Retina (tissue), 1 donor: ENCODE data around the gene C11orf58.
A peak's percentile ranks its signal among the peaks of the same experiment; 100 is the strongest.

Experiments used
- DNase-seq: peaks from one replicate; pipeline ENCODE4 v3.0.0-alpha.2; 2016

C11orf58 gene

DNA sequence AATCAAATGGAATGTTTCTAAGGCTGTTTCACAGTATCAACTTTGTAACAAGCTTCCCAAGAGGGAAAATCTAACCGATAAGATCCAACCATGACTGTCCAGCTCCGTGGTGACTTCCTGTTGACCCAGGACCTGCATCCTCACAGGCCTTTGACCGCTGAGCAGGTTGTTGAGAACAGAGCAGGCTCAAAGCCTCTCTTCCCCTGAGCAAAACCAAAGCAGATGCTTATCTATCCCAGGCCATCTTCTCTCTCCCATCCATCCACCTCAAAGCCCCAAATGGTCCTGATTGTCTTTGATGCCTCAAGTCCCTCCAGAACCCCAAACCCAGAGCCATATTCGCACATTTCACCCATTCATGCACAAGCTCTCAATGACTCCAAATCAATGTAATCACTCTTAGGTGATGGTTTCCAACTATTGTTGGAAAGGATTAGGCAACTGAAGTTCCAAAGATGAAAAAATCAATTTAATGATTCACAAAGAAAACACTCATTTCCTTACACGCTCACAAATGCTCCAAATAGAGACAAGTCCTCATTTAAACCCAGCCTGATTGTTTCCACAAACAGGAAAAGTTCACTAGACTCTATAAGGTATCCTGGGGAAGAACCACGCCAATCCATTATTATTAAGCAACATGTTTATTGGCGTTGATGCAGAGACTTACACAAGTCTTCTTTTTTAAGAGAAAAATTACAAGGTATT is 48.7 kb downstream of the C11orf58 start:
- no peak for DNase-seq

DNA sequence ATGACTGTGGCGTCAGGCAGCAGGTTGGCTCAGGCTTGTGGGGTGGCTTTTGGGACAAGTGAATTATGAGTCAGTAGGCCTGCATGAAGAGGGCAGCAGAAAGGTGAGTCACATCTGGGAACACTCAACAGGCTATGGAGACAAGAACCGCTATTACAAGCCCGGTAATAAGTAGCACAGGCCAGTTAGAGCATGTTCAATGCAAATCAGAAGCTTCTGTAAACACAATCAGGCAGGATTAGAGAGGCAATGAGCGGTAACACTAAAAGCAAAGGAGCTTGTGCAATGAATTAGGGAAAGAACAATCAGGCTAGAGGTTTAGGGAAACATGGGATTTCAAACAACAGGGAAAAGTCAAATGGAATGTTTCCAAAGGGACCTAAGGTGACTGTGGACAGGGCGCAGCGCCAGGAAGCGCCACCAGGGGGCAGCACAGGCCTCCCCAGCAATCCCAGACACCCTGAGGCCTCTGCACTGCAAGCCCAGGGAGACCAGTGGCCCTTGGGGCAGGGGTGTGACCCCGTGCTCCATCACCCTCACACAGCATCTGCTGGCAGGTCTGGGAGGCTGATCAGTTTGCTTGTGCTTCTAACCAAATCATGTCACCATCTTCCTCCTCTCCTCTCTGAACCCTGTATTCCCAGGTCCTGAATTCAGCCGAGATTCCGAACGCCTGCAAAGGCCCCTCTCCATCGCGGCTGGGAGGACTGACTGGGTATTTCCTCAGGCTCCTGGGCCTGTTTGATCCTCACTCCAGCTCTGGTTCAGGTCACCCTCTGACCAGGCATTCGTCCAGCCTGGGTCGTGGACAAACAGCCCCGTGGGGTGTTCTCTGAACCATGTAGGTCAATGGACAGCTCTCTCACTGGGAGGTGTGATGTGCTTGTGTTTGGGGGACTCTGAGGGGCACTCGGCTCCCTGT is 50.0 kb downstream of the C11orf58 start:
- DNase-seq, result peak; percentile 82

DNA sequence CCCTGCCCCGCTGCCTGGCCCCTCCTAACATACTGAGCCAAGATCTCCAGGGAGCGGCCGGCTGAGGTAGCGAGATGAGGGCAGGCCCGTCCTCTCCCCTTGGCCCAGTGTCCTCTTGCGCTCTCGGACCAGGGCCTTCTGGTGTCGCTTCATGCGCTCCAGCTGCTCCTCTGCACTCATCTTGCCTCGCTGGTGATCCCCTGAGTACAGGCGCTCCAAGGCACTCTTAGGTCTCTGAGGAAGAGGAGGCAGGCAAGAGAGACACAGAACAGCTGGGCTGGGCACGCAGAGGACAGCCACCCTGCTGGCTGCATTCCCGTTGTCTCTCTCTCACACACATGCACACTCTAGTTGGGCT is 50.6 kb downstream of the C11orf58 start:
- DNase-seq, result no peak

DNA sequence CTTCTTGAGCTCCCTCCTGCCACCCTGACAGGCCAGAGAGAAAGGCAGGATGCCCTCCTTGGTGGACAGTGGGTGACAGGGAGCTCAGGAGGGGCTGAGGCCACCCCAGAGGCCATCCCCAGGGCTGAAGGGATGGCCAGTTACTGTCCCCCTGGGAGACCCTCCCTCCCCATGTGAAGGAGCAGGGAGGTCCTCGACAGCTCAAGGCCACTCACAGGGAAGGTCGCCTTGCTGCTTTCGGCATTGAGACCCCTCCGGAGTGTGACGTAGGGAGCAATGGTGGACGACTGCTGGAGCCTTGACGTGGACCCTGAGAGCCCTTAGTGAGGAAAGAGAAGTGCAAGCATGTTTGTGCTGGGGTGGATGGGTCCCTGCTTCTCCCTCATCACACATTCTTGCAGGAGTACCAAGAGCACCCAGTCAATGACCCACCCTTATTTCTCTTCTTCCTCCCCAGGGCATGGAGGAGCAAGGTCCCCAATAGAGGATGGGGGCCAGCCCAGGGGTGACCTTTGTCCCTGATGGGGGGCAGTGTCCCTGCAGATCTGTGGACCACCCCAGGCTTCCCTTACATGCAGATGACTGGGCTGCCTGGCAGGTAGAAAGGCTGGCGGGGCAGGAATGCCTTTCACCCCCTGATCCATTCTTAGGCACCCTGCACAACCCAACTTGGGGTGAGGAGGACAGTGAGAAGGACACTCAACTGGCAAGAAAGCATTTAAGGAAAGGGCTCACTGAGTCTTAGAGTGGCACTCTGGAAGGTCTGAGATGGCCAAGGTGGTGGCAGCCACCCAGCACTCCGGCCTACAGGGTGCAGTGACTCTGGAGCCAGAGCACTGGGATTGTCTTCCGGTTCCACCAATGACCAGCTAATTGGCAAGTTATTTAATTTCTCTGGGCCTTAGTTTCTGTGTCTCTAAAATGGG is 51.4 kb downstream of the C11orf58 start:
- DNase-seq, result no peak

DNA sequence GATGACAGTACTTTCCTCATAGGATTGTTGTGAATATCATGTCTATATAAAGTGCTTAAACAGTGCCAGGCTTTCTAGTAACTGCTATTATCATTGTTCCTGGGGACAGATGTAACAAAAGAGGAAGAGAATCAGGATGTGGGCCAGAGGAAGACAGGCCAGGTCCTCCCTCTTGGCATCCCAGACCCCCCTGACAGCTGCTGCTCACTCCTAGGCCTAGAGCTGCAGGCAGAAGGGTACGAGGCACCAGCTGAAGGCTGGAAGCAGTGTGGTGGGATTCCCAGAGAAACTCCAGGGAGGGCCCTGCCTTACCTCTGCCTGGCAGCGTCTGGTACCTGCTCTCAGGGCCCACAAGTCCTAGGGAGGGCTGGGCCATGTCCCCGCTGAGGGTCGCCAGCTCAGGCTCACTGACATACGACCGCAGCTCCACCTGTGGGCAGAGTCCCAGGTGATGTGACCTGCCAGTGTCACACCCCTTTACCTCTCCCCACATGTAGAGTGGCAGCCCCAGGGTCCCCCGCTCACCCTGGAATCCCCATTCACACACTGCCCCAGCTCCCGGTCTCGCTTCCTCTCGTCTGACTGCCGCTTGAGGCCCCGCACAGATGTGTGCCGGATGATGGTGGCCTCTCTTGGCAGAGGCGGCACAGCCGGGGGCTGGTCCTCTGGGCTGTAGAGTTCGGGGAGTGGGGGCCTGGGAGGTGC is 52.2 kb downstream of the C11orf58 start:
- no peak for DNase-seq

DNA sequence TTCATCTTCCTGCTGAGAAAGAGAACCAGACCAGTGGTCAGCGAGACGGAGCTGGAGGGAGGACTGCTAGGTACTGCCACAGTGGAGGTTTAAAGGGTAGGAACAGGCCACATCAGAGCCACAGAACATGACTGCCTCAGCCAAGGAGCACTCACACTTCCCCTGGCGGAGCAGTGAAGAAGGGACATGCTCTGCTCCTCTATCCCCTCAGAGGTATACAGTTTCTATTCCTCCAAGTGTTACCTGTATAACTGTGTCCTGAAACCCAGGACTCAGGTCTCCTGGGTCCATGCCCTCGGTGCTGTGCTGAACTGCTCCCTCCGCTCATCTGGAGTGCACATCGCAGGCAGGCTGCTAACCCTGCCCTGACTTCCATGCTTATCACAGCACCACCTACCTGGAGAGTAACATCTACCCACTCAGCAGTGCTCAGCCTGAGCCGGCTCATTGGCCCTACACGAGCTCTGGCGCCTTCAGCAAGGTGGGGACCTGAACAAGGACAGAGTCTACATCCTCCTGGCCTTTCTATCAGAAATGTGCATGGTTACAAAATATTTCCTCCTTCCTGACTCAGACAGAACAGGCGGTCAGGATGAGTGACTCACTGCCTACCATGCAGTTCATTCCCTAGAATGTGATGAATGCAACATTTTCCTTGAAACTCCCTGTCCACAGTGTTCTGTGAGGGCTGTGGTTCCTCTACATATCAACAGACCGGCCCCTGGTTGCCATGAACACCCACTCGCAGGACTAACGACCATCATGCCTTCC is 52.9 kb downstream of the C11orf58 start:
- DNase-seq, result no peak

DNA sequence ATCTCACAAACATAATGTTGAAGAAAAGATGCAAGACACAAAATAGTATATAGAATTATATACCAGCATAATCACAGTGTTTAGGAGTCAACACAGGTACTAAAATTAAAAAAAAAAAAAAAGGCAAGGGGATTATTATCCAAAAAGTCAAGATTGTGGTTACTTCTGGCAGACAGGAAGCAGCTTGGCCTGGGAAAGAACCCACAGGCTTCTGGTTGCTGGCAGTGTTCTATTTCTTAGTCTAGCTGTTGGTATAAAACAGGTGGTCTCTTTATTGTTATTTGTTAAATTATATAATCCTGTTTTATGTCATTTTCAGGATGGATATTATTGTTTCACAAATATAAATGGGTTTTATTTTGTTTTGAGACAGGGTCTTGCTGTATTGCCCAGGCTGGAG is 54.0 kb downstream of the C11orf58 start:
- DNase-seq, result no peak

DNA sequence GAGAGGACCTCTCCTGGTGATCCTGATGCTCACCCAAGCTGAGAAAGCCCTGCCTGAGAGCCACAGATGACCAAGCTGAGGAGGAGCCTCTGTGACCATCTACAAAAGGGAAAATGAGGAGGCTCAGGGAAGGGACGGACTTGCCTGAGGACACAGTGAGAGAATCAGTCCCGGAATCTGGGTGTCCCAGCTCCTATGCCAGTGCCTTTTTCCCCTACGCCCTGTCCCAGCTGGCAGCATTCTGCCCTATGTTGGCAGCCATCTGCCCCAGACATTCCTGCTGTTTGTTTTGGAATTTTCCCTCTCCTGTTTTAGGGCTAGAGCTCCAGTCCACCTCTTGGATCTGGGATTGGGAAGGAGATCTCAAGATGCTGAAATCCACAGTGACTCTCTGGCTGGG is 54.6 kb downstream of the C11orf58 start:
- no peak for DNase-seq

DNA sequence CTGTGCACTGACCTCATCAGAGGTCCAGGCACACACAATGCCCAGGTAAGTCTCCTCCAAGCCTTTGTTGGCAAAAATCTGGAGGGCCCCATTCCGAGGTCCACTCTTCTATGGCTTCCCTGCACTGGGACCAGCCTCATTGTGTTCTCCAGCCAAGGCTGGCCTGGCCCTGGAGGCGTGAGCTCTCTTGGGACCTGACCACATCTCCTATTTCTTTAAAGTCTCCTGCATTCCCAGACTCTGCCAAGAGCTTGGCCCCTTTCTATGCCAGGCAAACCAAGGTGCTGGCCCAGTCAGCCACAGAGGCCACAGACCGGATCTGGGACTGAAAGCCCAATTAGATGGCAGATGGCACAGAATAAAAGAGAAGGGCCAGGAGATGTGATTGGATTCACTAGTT is 55.1 kb downstream of the C11orf58 start:
- no peak for DNase-seq

DNA sequence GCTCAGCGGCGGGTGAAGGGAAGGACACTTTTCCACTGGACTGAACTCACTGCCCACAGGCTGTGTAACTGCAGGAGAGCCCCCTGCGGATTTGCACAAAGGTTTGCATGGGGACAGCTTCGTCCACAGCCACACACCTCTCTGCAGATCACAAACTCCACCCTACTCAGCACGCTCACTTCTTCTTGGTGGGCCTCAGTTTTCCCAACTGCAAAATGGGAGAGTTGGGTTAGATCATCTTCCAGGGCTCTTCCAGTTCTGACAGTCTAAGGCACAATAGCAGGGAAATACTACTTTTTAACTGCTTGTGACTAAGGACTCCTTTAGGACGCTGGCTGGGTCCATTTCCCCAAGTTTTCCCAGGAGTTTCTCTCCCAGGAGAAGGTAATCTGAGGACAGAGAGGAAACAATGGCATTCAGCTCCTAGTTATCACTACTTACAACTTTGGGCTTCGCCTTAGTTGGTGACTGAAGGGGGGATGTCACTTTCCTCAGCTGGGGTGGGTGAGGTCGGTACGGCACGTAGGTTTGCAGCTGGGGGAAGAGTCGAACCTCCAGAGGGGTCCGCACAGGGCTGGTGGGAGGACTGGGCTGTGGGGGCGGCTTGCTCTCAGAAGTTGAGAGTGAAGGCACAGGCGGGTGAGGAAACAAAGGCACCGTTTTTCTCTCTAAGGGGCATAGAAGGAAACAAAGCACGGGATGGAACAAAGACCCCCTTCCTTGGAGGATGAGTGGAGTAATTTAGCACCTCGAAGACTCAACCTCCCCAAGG is 55.8 kb downstream of the C11orf58 start:
- no peak for DNase-seq

DNA sequence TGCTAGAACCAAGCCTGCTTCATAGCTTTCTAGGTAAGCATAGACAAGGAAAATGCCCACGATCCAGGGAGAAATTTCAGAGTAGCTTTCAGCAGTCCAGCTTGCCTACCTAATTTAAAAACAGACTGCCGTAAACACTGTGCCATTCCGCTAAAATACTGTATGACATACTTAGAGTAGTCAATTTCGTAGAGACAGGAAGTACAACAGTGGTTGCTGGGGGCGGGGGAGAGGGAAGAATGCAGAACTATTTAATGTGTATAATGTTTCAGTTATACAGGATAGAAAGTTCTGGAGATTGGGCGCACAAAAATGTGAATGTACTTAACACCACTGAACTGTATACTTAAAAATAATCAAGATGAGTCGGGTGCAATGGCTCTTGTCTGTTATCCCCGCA is 56.7 kb downstream of the C11orf58 start:
- no peak for DNase-seq

DNA sequence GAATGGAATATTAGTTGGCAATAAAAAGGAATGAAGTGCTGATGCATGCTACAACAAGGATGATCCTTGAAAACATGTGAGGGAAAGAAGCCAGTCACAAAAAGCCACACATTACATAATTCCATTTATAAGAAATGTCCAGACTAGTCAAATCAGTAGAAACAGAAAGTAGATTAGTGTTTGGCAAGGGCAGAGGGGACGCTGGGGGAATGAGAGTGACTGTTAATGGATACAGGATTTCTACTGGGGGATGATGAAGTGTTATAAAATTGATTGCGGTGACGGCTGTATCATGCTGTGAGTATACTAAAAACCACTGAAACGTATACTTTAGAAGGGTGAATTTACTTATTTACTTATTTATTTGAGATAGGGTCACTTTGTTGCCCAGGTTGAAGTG is 57.9 kb downstream of the C11orf58 start:
- no peak for DNase-seq

DNA sequence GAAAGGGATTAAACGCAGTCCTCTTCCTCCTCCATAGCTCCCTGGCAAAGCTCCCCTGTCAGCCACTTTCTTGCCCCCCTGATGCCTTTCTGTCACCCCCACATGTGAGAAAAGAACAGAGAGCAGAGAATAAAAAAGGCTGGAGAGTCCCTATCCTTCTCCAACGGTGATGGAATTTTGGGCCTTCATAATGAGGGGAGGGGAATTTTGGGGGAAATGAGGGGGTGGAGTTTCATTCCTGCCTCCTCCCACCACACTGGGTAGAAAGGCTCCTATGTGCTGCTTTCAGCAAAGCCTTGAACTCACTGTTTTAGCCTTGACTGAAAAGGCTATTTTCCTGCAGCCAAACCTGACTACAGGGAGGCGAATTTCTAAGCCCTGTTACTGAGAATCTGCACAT is 59.3 kb downstream of the C11orf58 start:
- DNase-seq, result no peak

DNA sequence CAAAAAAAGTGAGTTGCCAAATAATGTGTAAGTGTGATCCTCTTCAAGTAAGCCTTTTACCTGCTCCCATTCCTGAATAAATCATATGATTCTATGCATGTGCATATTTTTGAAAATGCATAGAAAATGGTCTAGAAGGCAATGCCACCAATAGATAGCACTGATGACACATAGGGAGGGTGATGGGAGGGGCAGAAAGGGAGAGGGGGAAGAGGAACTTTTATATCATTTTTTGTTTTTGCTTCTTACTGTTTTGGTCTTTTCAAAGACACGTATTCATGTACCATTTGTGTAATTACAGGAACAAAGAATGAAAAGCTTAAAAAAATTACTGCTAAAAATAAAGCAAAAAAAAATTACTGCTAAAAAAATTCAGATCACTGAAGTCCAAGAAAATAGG is 60.8 kb downstream of the C11orf58 start:
- no peak for DNase-seq

DNA sequence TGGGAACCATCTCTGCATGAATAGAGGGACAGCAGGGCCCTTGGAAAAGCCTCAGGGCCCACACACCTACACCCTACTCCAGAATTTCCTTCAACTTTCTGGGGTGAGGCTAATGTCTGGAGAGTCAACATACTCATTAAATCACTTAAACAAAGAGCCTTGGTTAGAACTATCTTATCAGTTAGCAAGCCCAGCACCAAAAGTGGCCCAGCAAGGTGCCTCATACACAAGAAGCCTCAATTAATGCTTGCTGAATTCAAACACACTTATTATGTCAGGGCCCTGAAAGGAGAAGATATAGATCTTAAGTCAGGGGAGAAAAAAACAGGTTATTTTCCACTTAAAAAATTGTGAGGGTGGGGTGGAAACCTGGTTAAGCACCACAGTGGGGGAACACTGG is 61.4 kb downstream of the C11orf58 start:
- DNase-seq, result no peak

DNA sequence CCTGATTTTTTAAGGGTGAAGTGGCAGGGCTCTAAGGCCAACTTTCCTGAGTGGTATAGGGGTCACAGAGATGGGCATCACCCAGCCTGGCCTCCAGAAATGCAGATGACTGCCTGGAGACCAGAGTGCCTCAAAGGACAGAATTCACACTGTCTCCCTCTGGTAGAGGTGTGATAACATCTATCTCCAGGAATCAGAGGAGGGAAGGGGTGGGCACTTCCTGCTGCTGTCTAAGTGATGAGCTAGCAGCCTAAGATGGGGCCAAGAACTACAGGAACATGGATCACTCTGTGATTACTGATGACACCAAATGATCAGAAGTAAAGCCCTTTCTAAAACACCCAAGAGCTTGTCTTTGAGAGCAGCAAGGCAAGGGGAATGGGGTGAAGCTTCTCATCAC is 61.9 kb downstream of the C11orf58 start:
- DNase-seq, result no peak

DNA sequence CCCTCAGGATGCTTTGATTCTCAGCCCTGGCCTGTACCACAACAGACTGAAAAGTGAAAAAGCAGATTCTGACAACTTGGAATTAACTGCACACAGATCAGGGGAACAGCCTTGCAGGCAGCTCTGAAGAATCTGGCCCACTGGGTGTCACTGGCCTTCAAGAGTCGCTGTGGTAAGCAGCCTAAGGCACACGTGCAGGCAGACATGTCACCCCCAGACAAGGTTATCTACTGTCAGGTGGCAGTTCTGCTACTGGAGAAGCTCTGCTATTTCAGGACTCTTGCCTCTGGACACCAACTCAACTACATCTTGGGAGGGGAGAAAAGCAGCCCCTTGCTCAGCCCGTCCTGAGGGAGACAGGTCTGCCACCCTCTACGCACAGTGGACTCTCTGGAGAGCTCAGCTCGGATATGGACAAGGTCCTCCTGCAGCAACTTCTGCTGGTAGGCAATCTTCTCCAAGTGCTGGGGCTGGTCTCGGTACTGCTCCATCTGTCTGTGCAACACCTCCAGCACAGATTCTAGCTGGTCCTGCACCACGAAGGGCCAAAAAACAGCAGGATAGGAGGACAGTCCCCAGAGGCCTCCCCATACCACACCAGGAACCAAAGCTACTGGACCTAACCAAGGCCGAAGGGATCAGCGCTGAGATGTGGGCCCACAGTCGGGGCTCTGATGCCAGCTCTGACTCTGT is 63.0 kb downstream of the C11orf58 start:
- no peak for DNase-seq

DNA sequence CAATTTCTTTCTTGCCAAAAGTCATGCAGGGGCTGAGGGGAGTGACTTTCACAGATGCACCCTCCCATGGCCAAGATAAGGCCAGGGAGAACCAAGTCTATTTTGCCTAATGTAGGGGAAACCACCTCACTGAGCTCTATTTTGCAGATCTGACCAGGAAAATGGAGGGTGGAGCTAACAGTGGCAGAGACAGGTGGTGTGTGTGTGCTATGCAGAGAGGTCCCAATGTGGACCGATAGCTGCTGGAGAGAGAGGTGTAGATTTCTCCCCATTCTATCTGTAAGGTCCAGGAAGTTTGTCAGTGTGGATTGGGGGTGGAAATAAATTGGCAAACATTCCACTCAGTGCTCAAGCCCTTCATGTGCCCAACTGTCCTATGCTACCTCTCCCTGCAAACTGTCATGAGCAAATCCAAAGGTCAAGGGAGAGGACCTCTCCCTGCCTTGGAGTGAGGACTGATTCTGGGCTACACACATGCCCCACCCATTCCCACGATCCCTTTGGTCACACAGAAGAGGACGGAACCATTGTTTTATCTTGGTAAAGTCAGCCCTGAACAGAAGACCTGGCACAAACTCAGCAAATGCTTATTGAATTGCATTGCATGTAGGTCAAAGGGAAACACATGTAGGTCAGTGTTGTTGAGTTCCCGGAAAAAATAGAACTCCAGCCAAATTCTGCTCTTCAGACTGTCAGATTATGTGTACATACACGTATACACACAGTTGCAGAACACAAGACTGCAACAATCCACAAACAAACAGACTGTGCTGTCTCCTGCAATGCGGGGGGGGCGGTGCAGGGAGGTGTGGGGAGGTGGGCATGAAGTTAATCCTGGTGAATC is 65.9 kb downstream of the C11orf58 start:
- DNase-seq, result no peak

DNA sequence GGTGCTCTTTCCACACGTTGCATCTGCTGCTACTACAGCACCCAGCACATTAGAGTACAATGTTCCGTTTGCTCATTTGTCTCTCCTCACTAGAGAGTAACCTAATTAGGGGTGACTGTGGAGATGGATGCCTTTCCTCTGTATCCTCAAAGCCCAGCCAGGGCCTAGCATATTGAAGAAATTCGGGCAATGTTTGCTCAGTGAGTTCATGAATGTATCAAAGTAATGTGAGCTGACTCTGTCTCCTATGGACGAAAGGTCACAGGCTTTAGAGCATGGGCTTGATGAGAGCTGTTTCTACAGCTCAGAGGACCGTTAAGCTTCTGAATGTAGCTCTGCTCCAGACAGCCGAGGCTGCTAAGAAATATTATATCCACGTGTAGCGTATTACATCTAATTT is 67.5 kb downstream of the C11orf58 start:
- no peak for DNase-seq
